ENCODE data around the gene CCDC71.
A peak's percentile ranks its signal among the peaks of the same experiment; 100 is the strongest.

CCDC71 gene

GRCh38 chr3:49166752-49167556 lies 823 bp upstream of the CCDC71 start:
- DNase-seq: no peak

DNA sequence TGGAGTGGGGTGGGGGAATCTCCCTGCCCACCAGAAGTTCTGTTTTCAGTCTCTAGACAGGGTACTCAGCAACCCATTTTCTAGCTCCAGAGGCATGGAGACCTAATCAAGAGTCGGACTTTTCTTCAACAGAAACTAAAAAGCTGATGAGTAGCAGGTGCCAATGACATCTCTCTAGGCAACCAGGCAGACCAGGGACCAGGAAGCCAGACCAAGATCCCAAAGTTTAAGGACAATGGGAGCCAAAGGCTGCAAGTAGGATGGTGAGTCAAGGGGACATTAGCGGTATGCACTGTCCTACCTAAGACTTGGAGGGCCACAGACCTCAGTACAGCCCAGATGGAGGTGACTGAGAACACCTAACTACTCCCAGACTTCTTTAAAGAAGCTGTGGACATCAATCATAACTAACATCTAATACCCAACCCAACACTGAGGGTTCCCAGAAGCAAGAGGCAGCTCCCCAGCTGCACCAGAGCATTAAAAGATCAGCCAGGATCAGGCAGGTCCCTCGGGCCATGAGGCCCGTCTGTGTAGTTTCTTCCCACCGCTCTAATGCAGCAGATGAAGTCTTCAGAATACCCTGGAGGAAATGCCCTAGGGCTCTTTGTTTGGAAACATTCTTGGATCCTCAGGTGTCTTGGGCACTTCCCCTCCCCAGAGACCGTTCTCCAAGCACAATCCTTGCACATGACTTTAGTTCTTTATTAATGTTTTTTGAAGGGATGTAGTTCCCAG lies 979 bp downstream of the CCDC71 start:
- no peak for DNase-seq

GRCh38 chr3:49163609-49164008 lies 2.5 kb downstream of the CCDC71 start:
- DNase-seq: no peak

DNA sequence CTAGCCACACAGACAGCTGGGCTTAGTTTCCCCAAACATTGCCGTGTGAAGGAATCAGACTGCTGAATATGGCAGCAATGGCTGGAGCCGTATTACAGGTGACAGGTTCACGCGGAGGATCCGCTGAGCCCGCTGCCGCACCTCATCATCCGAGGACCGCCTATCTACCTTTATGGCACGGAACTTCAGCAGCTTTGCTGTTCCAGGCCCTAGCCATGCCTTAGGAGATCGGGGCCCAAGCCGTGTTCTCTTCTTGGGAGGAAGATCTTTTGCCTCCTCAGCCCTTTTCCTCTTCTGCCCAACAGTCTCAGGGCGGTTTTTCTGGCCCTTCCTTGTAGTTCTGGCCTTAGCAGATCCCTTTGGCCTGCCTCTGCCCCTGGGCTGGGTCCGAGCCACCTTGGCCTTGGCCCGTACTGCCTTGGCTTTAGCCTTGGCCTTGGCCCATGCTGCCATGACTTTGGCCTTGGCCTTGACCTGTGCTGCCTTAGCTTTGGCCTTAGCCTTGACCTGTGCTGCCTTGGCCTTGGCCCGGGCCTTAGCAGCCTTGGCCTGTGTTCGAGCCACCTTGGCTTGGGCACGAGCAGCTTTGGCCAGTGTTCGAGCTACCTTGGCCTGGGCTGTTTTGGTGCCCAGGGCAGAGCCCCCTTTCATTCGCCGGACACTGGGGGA lies 3.2 kb downstream of the CCDC71 start:
- DNase-seq: no peak

GRCh38 chr3:49161808-49162530 lies 4.2 kb downstream of the CCDC71 start:
- no peak for DNase-seq

GRCh38 chr3:49161197-49161596 lies 4.9 kb downstream of the CCDC71 start:
- DNase-seq: no peak

- no peak for DNase-seq
These were observed 7.3 kb downstream of the CCDC71 start for GRCh38 chr3:49158792-49159191.

- DNase-seq: peak; percentile 13
These were observed 7.9 kb downstream of the CCDC71 start for GRCh38 chr3:49158103-49158709.

DNA sequence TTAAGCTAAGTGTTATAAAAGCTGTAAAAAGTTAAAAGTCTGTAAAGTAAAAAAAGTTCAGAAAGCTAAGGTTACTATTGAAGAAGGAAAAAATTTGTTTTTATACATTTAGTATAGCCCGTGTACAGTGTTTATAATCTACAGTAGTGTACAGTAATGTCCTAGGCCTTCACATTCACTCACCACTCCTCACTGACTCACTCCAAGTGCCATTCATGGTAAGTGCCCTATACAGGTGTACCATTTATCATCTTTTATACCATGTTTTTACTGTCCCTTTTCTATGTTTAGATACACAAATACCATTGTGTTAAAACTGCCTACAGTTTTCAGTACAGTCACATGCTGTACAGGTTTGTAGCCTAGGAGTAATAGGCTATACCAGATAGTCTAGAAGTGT lies 8.8 kb downstream of the CCDC71 start:
- DNase-seq: no peak

- DNase-seq: no peak
These were observed 12.7 kb downstream of the CCDC71 start for GRCh38 chr3:49153349-49153912.

GRCh38 chr3:49151610-49152009 lies 14.5 kb downstream of the CCDC71 start:
- no peak for DNase-seq

- no peak for DNase-seq
These were observed 18.0 kb downstream of the CCDC71 start for GRCh38 chr3:49148159-49148558.

GRCh38 chr3:49140080-49140479 lies 26.1 kb downstream of the CCDC71 start:
- no peak for DNase-seq

DNA sequence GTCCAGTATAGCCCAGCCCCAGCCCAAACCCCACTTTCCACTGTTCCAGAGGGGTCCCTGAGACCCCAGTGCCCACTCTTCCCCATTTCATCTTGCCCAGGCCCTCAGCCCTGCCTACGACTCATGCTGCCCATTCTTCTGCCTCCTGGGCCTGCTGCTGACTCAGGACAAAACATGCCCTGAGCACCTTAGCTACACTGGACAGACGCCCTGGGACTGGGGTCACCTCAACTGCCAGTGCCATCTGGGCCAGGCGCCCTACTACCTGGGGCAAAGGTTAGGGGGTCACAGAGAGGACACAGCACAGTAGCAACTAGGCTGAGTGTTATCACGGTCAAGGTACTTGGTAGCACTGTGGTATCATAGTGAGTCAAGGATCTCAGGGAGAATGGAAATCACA lies 30.6 kb downstream of the CCDC71 start:
- no peak for DNase-seq

GRCh38 chr3:49134471-49135265 lies 31.5 kb downstream of the CCDC71 start:
- no peak for DNase-seq

GRCh38 chr3:49133226-49133951 lies 32.7 kb downstream of the CCDC71 start:
- peak; percentile 55 for DNase-seq

GRCh38 chr3:49132437-49133225 lies 33.5 kb downstream of the CCDC71 start, which contains the start of gene LAMB2:
TSS of gene LAMB2 (minus strand) at chr3:49133050. CDS start at chr3:49132867, 183 bp downstream.
- peak; percentile 8 for DNase-seq

DNA sequence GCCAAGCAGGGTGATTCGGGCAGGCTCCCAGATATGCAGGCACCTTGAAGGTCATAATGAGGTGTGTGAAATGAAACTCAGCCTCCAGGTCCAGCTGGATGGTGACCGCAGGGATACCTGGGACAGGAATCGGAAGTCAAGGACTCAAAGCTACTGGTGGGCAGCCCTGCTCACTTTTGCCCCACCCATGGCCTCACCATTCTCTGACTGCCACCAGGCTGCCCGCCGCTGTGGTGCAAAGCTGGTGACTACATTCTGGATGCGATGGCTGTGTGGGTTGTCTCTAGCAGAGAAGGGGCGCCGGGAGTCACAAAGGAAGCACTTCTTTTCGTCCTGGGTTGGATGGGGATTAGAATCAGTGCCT lies 34.1 kb downstream of the CCDC71 start:
- DNase-seq: no peak

- no peak for DNase-seq
These were observed 34.6 kb downstream of the CCDC71 start for GRCh38 chr3:49131576-49131975.

DNA sequence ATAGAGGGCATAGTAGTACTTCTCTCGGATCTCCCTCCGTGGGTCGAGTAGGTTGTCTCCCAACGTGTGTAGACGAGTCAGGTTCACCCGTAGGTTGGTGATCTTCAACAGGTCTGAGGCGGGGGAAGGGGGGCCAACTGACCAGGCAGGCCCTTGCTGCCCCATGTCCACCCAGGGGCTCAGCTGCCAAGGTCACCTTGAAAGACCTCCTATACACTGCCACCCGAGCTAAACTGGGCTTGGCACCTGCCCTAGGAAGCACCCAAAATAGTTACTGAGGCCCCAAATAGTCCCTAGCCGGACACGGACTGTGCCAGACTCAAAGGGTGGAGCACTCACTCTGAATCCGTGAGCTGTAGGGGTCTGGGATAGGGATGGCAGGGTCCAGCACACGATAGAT lies 35.1 kb downstream of the CCDC71 start:
- DNase-seq: no peak
